Upper lobe of left lung (tissue), 6 donors: ENCODE measurements around the gene GRB14. TPM values are rescaled to one million over a fixed set of nuclear protein-coding genes. Genes with fewer than 3 reads are reported as not detected.
A peak's percentile ranks its signal among the peaks of the same experiment; 100 is the strongest.

ENCODE experiments used
- ATAC-seq, 2 donors: fragments of 200-7000 bp; cut with Tn5 transposase; one replicate each; pipeline ENCODE4 v1.9.1; 2022; ENCODE audit warnings: mild to moderate bottlenecking in 2 of 2, moderate library complexity in 2 of 2; ENCODE audit not compliant: low FRiP score in 2 of 2
- DNase-seq, 2 donors: peaks; one replicate each; pipeline ENCODE4 v3.0.0-alpha.2; 2019 to 2020
- H3K27ac ChIP-seq, 4 donors: fragments of 200-600 bp; sonication (generic); one replicate each; pipeline ENCODE4 v1.5.1; 2016 to 2019
- H3K27me3 ChIP-seq, 4 donors: fragments of 200-600 bp; sonication (generic); one replicate each; pipeline ENCODE4 v1.5.1; 2017 to 2019
- H3K36me3 ChIP-seq, 4 donors: fragments of 200-600 bp; sonication (generic); one replicate each; pipeline ENCODE4 v1.5.1; 2016 to 2019
- H3K4me1 ChIP-seq, 4 donors: fragments of 200-600 bp; sonication (generic); one replicate each; pipeline ENCODE4 v1.5.1; 2018 to 2019
- H3K4me3 ChIP-seq, 4 donors: fragments of 200-600 bp; sonication (generic); one replicate each; pipeline ENCODE4 v1.5.1; 2017 to 2019; ENCODE audit warnings: mild to moderate bottlenecking in 2 of 4, moderate library complexity in 1 of 4
- H3K9me3 ChIP-seq, 4 donors: fragments of 200-600 bp; sonication (generic); one replicate each; pipeline ENCODE4 v1.5.1; 2018 to 2019
- CTCF ChIP-seq, 6 experiments: fragments of 450-650 bp in 4 of 6; fragments of 200-600 bp in 2 of 6; sonication (generic) in 2 of 6; IDR thresholded peaks; one replicate each; pipeline ENCODE4 v1.5.1; 2016 to 2019; ENCODE audit warnings: antibody characterized with exemption in 6 of 6
- EP300 ChIP-seq, 4 donors: sonication (generic); formaldehyde crosslinking; IDR thresholded peaks; one replicate each; pipeline ENCODE4 v1.5.1; 2017; ENCODE audit warnings: antibody characterized with exemption in 4 of 4, control low read depth in 2 of 4
- POLR2A ChIP-seq, 4 donors: fragments of 450-650 bp; IDR thresholded peaks; one replicate each; pipeline ENCODE4 v1.5.1; 2016 to 2017; ENCODE audit warnings: antibody characterized with exemption in 4 of 4, mild to moderate bottlenecking in 2 of 4
- POLR2AphosphoS5 ChIP-seq, 2 donors: sonication (generic); formaldehyde crosslinking; IDR thresholded peaks; one replicate each; pipeline ENCODE4 v1.5.1; 2017; ENCODE audit warnings: antibody characterized with exemption in 2 of 2
- WGBS, 2 donors: methylation state at CpG; one replicate each; pipeline ENCODE4 v1.1.5; 2017 to 2018; 5-methylcytosine and 5-hydroxymethylcytosine counted together
- total RNA-seq, 6 donors: library from RNA; depleted of rRNA in 4 of 6; stranded (reverse); fragments of >200 nt in 4 of 6; gene quantifications; one replicate each; pipeline versions ENCODE4 v1.1.0 to v1.2.1, GENCODE V29; 2016 to 2021
- donor health status: DM: no; HTN: no; CAD: no; lungs with moderate emphysema.
- donor health status: DM: no; HTN: yes; CAD: no; lungs with severe emphysema.

The GRB14 gene
- total RNA-seq, 6 donors from 2014 or later, result 1.4 to 10.5 (median 3.0) TPM

GRCh38 chr2:164504253-164504652 is 117.0 kb downstream of the GRB14 start:
- no peak for TF ChIP-seq EP300 (IDR thresholded peaks at IDR 0.05)
- no peak for TF ChIP-seq POLR2A (IDR thresholded peaks at IDR 0.05)
- TF ChIP-seq POLR2AphosphoS5 (IDR thresholded peaks at IDR 0.05), result no peak
- no peak for TF ChIP-seq CTCF (IDR thresholded peaks at IDR 0.05)
- WGBS, 2 donors, result 69 to 73% methylated on average over 4 of the region's 4 CpGs

DNA sequence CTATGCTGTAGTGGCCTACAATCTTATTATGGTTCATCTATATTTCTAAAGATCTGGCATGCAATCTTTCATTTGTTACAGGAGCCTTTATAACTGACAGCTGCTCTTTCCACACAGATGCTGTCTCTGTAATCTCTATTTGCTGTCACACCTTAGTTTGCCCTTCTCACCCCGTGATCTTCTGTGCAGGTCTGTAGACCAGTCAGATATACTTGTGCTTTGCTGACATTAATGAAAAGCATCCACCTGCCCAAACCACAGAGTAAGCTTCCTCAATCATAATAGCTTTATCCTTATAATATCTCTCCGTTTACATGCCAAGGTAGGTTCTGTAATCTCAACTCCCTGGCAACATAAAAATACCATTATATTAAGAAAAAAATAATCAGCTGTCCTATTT is 122.4 kb downstream of the GRB14 start:
- TF ChIP-seq CTCF (IDR thresholded peaks at IDR 0.05), result no peak
- TF ChIP-seq EP300 (IDR thresholded peaks at IDR 0.05), result no peak
- TF ChIP-seq POLR2A (IDR thresholded peaks at IDR 0.05), result no peak
- TF ChIP-seq POLR2AphosphoS5 (IDR thresholded peaks at IDR 0.05), result no peak
- no peak for ATAC-seq
- H3K9me3 ChIP-seq, result no peaks in the 10 kb centered on the region
- no peaks in the 10 kb centered on the region for H3K4me1 ChIP-seq
- H3K27me3 ChIP-seq, result no peaks in the 10 kb centered on the region
- H3K4me3 ChIP-seq, result no peak overlapping the region
- 75 to 78% methylated on average over 2 of the region's 2 CpGs for WGBS, 2 donors
- DNase-seq, result no peak
- no peak overlapping the region for H3K27ac ChIP-seq
- no peaks in the 10 kb centered on the region for H3K36me3 ChIP-seq

More at GRCh38 chr2:164504253-164504652, 117.0 kb downstream of the GRB14 start:
- no peaks in the 10 kb centered on the region for H3K36me3 ChIP-seq
- H3K9me3 ChIP-seq, result no peaks in the 10 kb centered on the region
- ATAC-seq (no peak), DNase-seq (no peak)
- H3K27ac ChIP-seq, result no peak overlapping the region
- no peaks in the 10 kb centered on the region for H3K4me1 ChIP-seq
- no peak overlapping the region for H3K4me3 ChIP-seq
- no peaks in the 10 kb centered on the region for H3K27me3 ChIP-seq

- TF ChIP-seq POLR2A (IDR thresholded peaks at IDR 0.05) (no peak), EP300 (IDR thresholded peaks at IDR 0.05) (no peak), POLR2AphosphoS5 (IDR thresholded peaks at IDR 0.05) (no peak), CTCF (IDR thresholded peaks at IDR 0.05) (no peak)
- no peak overlapping the region for H3K27ac ChIP-seq
- no peak for ATAC-seq
- DNase-seq, result no peak
- H3K4me1 ChIP-seq, result no peaks in the 10 kb centered on the region
- H3K36me3 ChIP-seq, result no peaks in the 10 kb centered on the region
- no peaks in the 10 kb centered on the region for H3K9me3 ChIP-seq
- H3K27me3 ChIP-seq, result no peaks in the 10 kb centered on the region
- no peak overlapping the region for H3K4me3 ChIP-seq
- 93 to 94% methylated on average over 5 of the region's 5 CpGs for WGBS, 2 donors
These were observed 124.4 kb downstream of the GRB14 start for GRCh38 chr2:164496881-164497280.

GRCh38 chr2:164496421-164496820 is 124.9 kb downstream of the GRB14 start:
- H3K27ac ChIP-seq, result no peak overlapping the region
- no peak for TF ChIP-seq POLR2AphosphoS5 (IDR thresholded peaks at IDR 0.05)
- TF ChIP-seq EP300 (IDR thresholded peaks at IDR 0.05), result no peak
- TF ChIP-seq CTCF (IDR thresholded peaks at IDR 0.05), result no peak
- no peak for TF ChIP-seq POLR2A (IDR thresholded peaks at IDR 0.05)
- no peaks in the 10 kb centered on the region for H3K36me3 ChIP-seq
- ATAC-seq (no peak), DNase-seq (no peak)
- H3K4me1 ChIP-seq, result no peaks in the 10 kb centered on the region
- 54 to 55% methylated on average over 3 of the region's 3 CpGs for WGBS, 2 donors
- H3K9me3 ChIP-seq, result no peaks in the 10 kb centered on the region
- no peak overlapping the region for H3K4me3 ChIP-seq
- no peaks in the 10 kb centered on the region for H3K27me3 ChIP-seq

DNA sequence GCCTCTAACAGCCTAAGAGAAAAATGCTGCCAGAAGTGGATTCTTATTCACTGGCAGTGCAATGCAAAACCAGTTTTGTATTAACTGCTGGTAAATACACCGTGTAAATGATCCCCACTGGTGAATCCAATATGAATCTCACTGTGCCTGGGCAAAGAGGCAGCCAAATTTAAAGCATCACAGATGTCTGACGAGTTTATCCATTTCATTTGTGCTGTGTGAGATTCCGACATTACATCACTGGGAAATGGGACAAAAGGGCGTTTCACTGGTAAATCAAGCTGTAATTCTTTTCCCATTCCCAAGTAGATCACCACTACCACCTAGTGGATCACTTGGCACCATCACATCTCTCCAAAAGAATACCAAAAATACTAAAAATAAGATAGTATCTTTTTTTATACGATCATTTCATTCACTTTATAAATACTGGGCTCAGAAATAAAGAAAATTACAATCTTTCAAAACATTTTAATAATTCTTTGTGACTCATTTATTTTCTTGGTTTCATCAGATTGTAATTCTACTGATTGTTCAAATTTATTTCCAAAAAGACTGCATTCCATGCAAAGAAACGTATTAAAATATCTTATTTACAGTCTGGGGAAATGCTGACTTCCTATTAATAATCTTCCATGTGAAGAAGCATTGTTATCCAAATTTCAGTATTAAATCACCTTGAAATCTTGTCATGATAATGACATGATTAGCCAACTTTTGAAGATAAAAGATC is 125.6 kb downstream of the GRB14 start:
- H3K4me1 ChIP-seq, result no peaks in the 10 kb centered on the region
- no peak overlapping the region for H3K27ac ChIP-seq
- 32 to 41% methylated on average over 6 of the region's 6 CpGs for WGBS, 2 donors
- H3K4me3 ChIP-seq, result no peak overlapping the region
- no peaks in the 10 kb centered on the region for H3K9me3 ChIP-seq
- H3K36me3 ChIP-seq, result no peaks in the 10 kb centered on the region
- H3K27me3 ChIP-seq, result no peaks in the 10 kb centered on the region
- TF ChIP-seq POLR2AphosphoS5 (IDR thresholded peaks at IDR 0.05), result no peak
- no peak for TF ChIP-seq EP300 (IDR thresholded peaks at IDR 0.05)
- no peak for TF ChIP-seq POLR2A (IDR thresholded peaks at IDR 0.05)
- peak in 2 of 6 experiments; percentile 8 to 22 for TF ChIP-seq CTCF (IDR thresholded peaks at IDR 0.05)
- ATAC-seq (peak in 1 of 2 donors; percentile 90), DNase-seq (no peak)
